Testis (tissue), 3 donors: ENCODE data around the gene FHAD1. TPM values are rescaled to one million over a fixed set of nuclear protein-coding genes. Genes with fewer than 3 reads are reported as not detected.

Experiments used
- DNase-seq: peaks from one replicate; pipeline ENCODE4 v3.0.0-alpha.2; 2019
- H3K27ac ChIP-seq, 2 donors: fragments of 200-600 bp; sonication (generic); one replicate each; pipeline ENCODE4 v1.5.1; 2019
- H3K27me3 ChIP-seq: fragments of 200-600 bp; sonication (generic); one replicate; pipeline ENCODE4 v1.5.1; 2019
- H3K36me3 ChIP-seq: fragments of 200-600 bp; sonication (generic); one replicate; pipeline ENCODE4 v1.5.1; 2017; ENCODE audit warnings: low read depth; ENCODE audit errors: missing control alignments
- H3K4me1 ChIP-seq: fragments of 200-600 bp; sonication (generic); one replicate; pipeline ENCODE4 v1.5.1; 2019
- H3K4me3 ChIP-seq, 2 donors: fragments of 200-600 bp; sonication (generic); one replicate each; pipeline ENCODE4 v1.5.1; 2017 to 2019
- H3K9me3 ChIP-seq: fragments of 200-600 bp; sonication (generic); one replicate; pipeline ENCODE4 v1.5.1; 2017
- POLR2A ChIP-seq: fragments of 450-650 bp; IDR thresholded peaks from one replicate; pipeline ENCODE4 v1.6.1; 2017; ENCODE audit warnings: antibody characterized with exemption, mild to moderate bottlenecking, moderate library complexity
- WGBS, 2 donors: methylation state at CpG; one replicate each; pipeline ENCODE4 v1.1.5; 2018; 5-methylcytosine and 5-hydroxymethylcytosine counted together
- intact Hi-C: fragments of 100-400 bp; cut with DNase I; formaldehyde crosslinking; loops from one replicate; pipeline ENCODE4 v1.15.1; 2023; ENCODE audit warnings: low total_unique reads
- polyA plus RNA-seq: library from polyadenylated mRNA; stranded (reverse); fragments of 350-450 nt; fragmentation: Illumina TruSeq; extraction: RNeasy Lipid Tissue Mini Kit (QIAGEN cat#74804); gene quantifications from one replicate; pipeline ENCODE4 v1.2.3, GENCODE V29; 2014; ENCODE audit warnings: low read depth, low replicate concordance; ENCODE audit not compliant: insufficient read depth
- total RNA-seq, 2 donors: library from RNA; depleted of rRNA; stranded (reverse); fragments of >200 nt; gene quantifications; one replicate each; pipeline ENCODE4 v1.2.3, GENCODE V29; 2016
- TF ChIP-seq, protein P1 (sequence below), 3 experiments: fragments of 450-650 bp in 2 of 3; fragments of 200-600 bp in 1 of 3; sonication (generic) in 1 of 3; IDR thresholded peaks; one replicate each; pipeline ENCODE4 v1.5.1; 2016 to 2019; ENCODE audit warnings: antibody characterized with exemption in 3 of 3, mild to moderate bottlenecking in 2 of 3, moderate library complexity in 1 of 3

FHAD1 gene
- total and polyA plus RNA-seq, 3 donors from 2014 or later, result 22.0 to 73.3 (median 59.0) TPM

- no peaks in the 10 kb centered on the region for H3K36me3 ChIP-seq
- 67 to 84% methylated on average over 4 of the region's 4 CpGs for WGBS, 2 donors
- H3K9me3 ChIP-seq, result no peaks in the 10 kb centered on the region
- H3K27me3 ChIP-seq, result no peaks in the 10 kb centered on the region
- H3K27ac ChIP-seq, result no peak overlapping the region
- H3K4me1 ChIP-seq, result peaks cover 2% of the 10 kb centered on the region
- no peak overlapping the region for H3K4me3 ChIP-seq
- no peak for DNase-seq
- intact Hi-C loops, result no loop called here
- TF ChIP-seq, protein P1, sequence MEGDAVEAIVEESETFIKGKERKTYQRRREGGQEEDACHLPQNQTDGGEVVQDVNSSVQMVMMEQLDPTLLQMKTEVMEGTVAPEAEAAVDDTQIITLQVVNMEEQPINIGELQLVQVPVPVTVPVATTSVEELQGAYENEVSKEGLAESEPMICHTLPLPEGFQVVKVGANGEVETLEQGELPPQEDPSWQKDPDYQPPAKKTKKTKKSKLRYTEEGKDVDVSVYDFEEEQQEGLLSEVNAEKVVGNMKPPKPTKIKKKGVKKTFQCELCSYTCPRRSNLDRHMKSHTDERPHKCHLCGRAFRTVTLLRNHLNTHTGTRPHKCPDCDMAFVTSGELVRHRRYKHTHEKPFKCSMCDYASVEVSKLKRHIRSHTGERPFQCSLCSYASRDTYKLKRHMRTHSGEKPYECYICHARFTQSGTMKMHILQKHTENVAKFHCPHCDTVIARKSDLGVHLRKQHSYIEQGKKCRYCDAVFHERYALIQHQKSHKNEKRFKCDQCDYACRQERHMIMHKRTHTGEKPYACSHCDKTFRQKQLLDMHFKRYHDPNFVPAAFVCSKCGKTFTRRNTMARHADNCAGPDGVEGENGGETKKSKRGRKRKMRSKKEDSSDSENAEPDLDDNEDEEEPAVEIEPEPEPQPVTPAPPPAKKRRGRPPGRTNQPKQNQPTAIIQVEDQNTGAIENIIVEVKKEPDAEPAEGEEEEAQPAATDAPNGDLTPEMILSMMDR (IDR thresholded peaks at IDR 0.05), result no peak
- no peak for TF ChIP-seq POLR2A
These were observed 22.0 kb upstream of the FHAD1 start for GRCh38 chr1:15224974-15225373.

DNA sequence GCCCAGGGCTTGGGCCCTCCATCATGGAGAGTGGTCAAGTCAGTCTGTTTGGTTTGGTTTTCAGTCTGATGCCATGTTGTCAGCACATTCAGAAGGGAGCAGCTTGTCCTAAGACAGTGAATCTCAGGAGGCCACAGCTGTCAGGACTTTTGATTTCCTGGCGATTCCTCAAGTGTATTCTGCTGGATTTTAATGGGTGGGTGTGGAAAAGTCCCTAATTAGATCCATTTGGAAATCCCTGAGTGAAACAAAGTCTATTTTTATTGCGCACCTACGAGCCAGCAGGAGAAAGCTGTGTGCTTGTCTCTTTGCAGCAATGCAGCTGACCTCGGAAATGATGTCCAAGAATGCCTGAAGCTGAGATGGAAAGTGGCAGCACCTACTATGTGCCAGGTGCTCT lies 21.6 kb upstream of the FHAD1 start:
- intact Hi-C loops, result no loop called here
- H3K36me3 ChIP-seq, result no peaks in the 10 kb centered on the region
- 57 to 74% methylated on average over 4 of the region's 4 CpGs for WGBS, 2 donors
- H3K4me3 ChIP-seq, result no peak overlapping the region
- no peaks in the 10 kb centered on the region for H3K9me3 ChIP-seq
- H3K27ac ChIP-seq, result no peak overlapping the region
- H3K27me3 ChIP-seq, result no peaks in the 10 kb centered on the region
- H3K4me1 ChIP-seq, result peaks cover 2% of the 10 kb centered on the region
- no peak for DNase-seq
- TF ChIP-seq, protein P1 (IDR thresholded peaks at IDR 0.05), result no peak
- no peak for TF ChIP-seq POLR2A

- Histone ChIP-seq H3K4me3 (no peak overlapping the region), H3K27ac (no peak overlapping the region), H3K36me3 (no peaks in the 10 kb centered on the region), H3K27me3 (no peaks in the 10 kb centered on the region), H3K4me1 (peaks cover 2% of the 10 kb centered on the region), H3K9me3 (no peaks in the 10 kb centered on the region)
- intact Hi-C loops, result no loop called here
- DNase-seq, result no peak
- WGBS, 2 donors, result 72 to 82% methylated on average over 17 of the region's 17 CpGs
- TF ChIP-seq, protein P1 (IDR thresholded peaks at IDR 0.05), result no peak
- TF ChIP-seq POLR2A, result no peak
These were observed 20.4 kb upstream of the FHAD1 start for GRCh38 chr1:15226388-15227255.

DNA sequence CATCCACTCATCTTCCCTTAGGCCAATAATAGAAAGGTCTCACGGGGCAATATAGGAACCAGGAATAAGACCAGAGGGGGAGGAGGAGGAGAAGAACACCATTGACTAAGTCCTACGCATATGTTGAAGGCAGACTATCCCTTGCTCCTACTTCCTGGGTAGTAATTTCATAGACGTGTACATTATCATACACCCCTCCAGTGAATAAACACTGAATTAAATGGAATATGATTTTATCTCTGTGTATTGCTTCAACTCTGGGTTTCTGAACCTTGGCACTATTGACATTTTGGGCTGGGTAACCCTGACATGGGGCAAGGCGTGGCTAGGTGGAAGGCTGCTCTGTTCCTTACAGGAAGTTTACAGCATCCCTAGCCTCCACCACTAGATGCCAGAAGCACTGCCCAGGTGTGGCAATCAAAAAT lies 17.3 kb upstream of the FHAD1 start:
- no peaks in the 10 kb centered on the region for H3K36me3 ChIP-seq
- intact Hi-C loops, result no loop called here
- 64 to 73% methylated on average over 4 of the region's 4 CpGs for WGBS, 2 donors

More for the DNA sequence above, 17.3 kb upstream of the FHAD1 start:
- no peak overlapping the region for H3K4me3 ChIP-seq
- no peak for DNase-seq
- TF ChIP-seq, protein P1 (IDR thresholded peaks at IDR 0.05), result no peak
- no peaks in the 10 kb centered on the region for H3K27me3 ChIP-seq
- H3K4me1 ChIP-seq, result peaks cover under 1% of the 10 kb centered on the region
- no peaks in the 10 kb centered on the region for H3K9me3 ChIP-seq
- no peak overlapping the region for H3K27ac ChIP-seq
